MM.1S (cell line): Measurements from ENCODE around the gene RAVER2.

Source experiments
- CTCF ChIP-seq: fragments of 300-600 bp; sonication (generic); IDR thresholded peaks from 2 replicates; pipeline ENCODE4 v1.5.1; 2016; ENCODE audit warnings: antibody characterized with exemption, low read length, mixed read lengths
- EZH2 ChIP-seq: fragments of 300-600 bp; sonication (generic); optimal IDR thresholded peaks from 2 replicates; pipeline ENCODE3; 2017; ENCODE audit warnings: low read depth, mild to moderate bottlenecking, antibody characterized with exemption, low read length, mixed read lengths
- EZH2phosphoT487 ChIP-seq: fragments of 300-600 bp; sonication (generic); IDR thresholded peaks from 2 replicates; pipeline ENCODE4 v1.6.1; 2018; ENCODE audit warnings: antibody characterized with exemption, low read length

GRCh38 chr1:64874666-64875065, 129.8 kb downstream of the RAVER2 start:
- no peak for TF ChIP-seq CTCF
- no peak for TF ChIP-seq EZH2
- no peak for TF ChIP-seq EZH2phosphoT487
